Lung (tissue), 12 donors: ENCODE results near the gene FKBP5. TPM values are rescaled to one million over a fixed set of nuclear protein-coding genes. Genes with fewer than 3 reads are reported as not detected.

Experiments
- ATAC-seq: fragments of 200-7000 bp; cut with Tn5 transposase; one replicate; pipeline ENCODE4 v1.9.1; 2020; ENCODE audit warnings: moderate number of reproducible peaks; ENCODE audit not compliant: insufficient read depth, low FRiP score
- DNase-seq, 3 donors: peaks; one replicate each; pipeline ENCODE4 v3.0.0-alpha.2; 2013 to 2017
- H3K27ac ChIP-seq, 2 donors: one replicate each; pipeline ENCODE4 v1.5.1; 2013; ENCODE audit warnings: mild to moderate bottlenecking in 2 of 2, moderate library complexity in 2 of 2, control low read depth in 1 of 2, inconsistent platforms in 1 of 2, low read depth in 1 of 2, low read length in 1 of 2
- H3K27me3 ChIP-seq, 3 donors: one replicate each; pipeline ENCODE4 v1.5.1; 2013; ENCODE audit warnings: low read length in 2 of 3; ENCODE audit not compliant: control insufficient read depth in 3 of 3, insufficient read depth in 3 of 3
- H3K36me3 ChIP-seq, 4 donors: one replicate each; pipeline ENCODE4 v1.5.1; 2013; ENCODE audit warnings: low read length in 4 of 4, mild to moderate bottlenecking in 1 of 4, moderate library complexity in 1 of 4; ENCODE audit not compliant: control insufficient read depth in 4 of 4, insufficient read depth in 4 of 4
- H3K4me1 ChIP-seq, 5 donors: one replicate each; pipeline ENCODE4 v1.5.1; 2013; ENCODE audit warnings: low read length in 5 of 5, mild to moderate bottlenecking in 2 of 5, moderate library complexity in 1 of 5; ENCODE audit not compliant: control insufficient read depth in 5 of 5, insufficient read depth in 5 of 5
- H3K4me3 ChIP-seq: one replicate; pipeline ENCODE4 v1.5.1; 2013; ENCODE audit warnings: mild to moderate bottlenecking, control low read depth, moderate library complexity
- H3K9ac ChIP-seq, 2 donors: one replicate each; pipeline ENCODE4 v1.5.1; 2013; ENCODE audit warnings: low read length in 2 of 2, control low read depth in 1 of 2; ENCODE audit not compliant: insufficient read depth in 1 of 2
- H3K9me3 ChIP-seq, 4 donors: one replicate each; pipeline ENCODE4 v1.5.1; 2013; ENCODE audit warnings: low read length in 3 of 4, mild to moderate bottlenecking in 1 of 4, moderate library complexity in 1 of 4; ENCODE audit not compliant: control insufficient read depth in 4 of 4, insufficient read depth in 3 of 4
- WGBS, 2 donors: extraction: QIAGEN DNeasy Blood & Tissue Kit; methylation state at CpG; one replicate each; pipeline ENCODE4 v1.1.7; 2013; 5-methylcytosine and 5-hydroxymethylcytosine counted together
- polyA plus RNA-seq, 2 donors: library from polyadenylated mRNA; stranded (reverse); fragments of 200-250 nt; gene quantifications; one replicate each; pipeline ENCODE4 v1.2.1, GENCODE V29; 2013
- total RNA-seq, 2 donors: library from RNA; depleted of rRNA in 1 of 2; stranded (reverse); fragments of >200 nt in 1 of 2; gene quantifications; one replicate each; pipeline ENCODE4 v1.2.1, GENCODE V29; 2014 to 2021
- TF ChIP-seq, protein P1 (sequence below): IDR thresholded peaks from 2 replicates; pipeline ENCODE4 v1.5.1; 2012; ENCODE audit warnings: mild to moderate bottlenecking; ENCODE audit errors: control extremely low read depth, extremely low read depth
- donor health status: control.
- donor health status: control.
- donor health status: Bipolar disorder and iron deficiency.
- donor health status: healthy.
- donor health status: DM: yes; HTN: yes; CAD: no.

Gene FKBP5
- total and polyA plus RNA-seq, 4 donors, result 25.9 to 245 (median 106) TPM

GRCh38 chr6:35729722-35730121 is 41.0 kb upstream of the FKBP5 start:
- Histone ChIP-seq H3K4me3 (no peak overlapping the region), H3K27ac (peak overlapping the region; percentile 91 to 97), H3K36me3 (no peaks in the 10 kb centered on the region), H3K4me1 (peaks cover 10 to 54% (median 33%) of the 10 kb centered on the region in 5 donors), H3K27me3 (no peaks in the 10 kb centered on the region), H3K9me3 (no peaks in the 10 kb centered on the region), H3K9ac (no peak overlapping the region)
- TF ChIP-seq, protein P1, sequence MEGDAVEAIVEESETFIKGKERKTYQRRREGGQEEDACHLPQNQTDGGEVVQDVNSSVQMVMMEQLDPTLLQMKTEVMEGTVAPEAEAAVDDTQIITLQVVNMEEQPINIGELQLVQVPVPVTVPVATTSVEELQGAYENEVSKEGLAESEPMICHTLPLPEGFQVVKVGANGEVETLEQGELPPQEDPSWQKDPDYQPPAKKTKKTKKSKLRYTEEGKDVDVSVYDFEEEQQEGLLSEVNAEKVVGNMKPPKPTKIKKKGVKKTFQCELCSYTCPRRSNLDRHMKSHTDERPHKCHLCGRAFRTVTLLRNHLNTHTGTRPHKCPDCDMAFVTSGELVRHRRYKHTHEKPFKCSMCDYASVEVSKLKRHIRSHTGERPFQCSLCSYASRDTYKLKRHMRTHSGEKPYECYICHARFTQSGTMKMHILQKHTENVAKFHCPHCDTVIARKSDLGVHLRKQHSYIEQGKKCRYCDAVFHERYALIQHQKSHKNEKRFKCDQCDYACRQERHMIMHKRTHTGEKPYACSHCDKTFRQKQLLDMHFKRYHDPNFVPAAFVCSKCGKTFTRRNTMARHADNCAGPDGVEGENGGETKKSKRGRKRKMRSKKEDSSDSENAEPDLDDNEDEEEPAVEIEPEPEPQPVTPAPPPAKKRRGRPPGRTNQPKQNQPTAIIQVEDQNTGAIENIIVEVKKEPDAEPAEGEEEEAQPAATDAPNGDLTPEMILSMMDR, result no peak
- ATAC-seq (no peak), DNase-seq (no peak)
- 43 to 48% methylated on average over 2 of the region's 2 CpGs for WGBS, 2 donors

- Histone ChIP-seq H3K4me3 (no peak overlapping the region), H3K36me3 (no peaks in the 10 kb centered on the region), H3K9me3 (no peaks in the 10 kb centered on the region), H3K4me1 (peaks cover 10 to 52% (median 33%) of the 10 kb centered on the region in 5 donors), H3K9ac (no peak overlapping the region), H3K27ac (peak overlapping the region; percentile 94 to 97), H3K27me3 (no peaks in the 10 kb centered on the region)
- TF ChIP-seq, protein P1, result no peak
- DNase-seq, result no peak
- 39 to 50% methylated on average over 12 of the region's 12 CpGs for WGBS, 2 donors
- ATAC-seq, result no peak
These were observed 40.3 kb upstream of the FKBP5 start for GRCh38 chr6:35728683-35729678.

DNA sequence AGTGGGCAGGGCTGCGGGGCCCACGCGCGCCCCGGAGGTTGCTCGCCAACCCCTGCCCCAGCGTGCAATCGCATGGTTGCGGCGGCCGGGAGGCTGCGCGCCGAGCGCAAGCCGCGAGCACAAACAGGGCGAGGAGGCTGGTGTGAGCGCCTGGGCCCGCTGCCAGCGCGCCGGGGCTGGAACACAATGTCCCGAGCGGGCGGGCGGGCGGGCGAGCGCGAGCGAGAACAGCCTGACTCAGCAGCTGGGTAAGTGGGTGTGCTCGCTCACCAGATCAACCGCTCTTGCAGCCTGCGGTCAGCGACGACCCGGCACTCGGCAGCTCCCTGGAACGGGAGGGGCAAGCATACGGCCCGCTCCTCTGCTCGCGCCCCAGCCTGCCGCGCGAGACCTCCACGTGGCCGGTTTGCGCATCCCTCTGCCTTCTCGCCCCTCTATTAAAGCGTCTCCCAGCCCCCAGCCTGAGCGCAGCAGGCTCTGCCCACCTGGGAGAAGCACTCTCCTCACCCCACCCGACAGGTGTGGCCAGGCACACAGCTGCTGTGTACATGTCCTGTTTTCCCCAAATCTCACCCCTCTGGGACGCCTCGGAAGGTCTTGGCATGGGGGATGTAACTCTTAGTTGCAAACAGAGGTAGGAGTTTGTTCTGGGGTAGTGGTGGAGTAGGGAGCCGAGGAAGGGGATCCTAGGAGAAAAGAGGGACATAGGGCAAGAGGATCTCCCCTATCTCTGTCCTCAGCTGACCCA is 39.4 kb upstream of the FKBP5 start:
- Histone ChIP-seq H3K9ac (peak overlapping the region in 1 of 2 donors; percentile 40), H3K27me3 (no peaks in the 10 kb centered on the region), H3K4me3 (no peak overlapping the region), H3K9me3 (no peaks in the 10 kb centered on the region), H3K36me3 (no peaks in the 10 kb centered on the region), H3K4me1 (peaks cover 10 to 47% (median 29%) of the 10 kb centered on the region in 5 donors), H3K27ac (peak overlapping the region; percentile 99)
- TF ChIP-seq, protein P1, result no peak
- peak; percentile 92 to 97 (median 94) for DNase-seq
- 2% methylated on average over 50 to 57 of the region's 57 CpGs for WGBS, 2 donors
- ATAC-seq, result peak; percentile 71
